Common myeloid progenitor, CD34-positive (primary cell): Measurements from ENCODE around the gene BICD1.
A peak's percentile ranks its signal among the peaks of the same experiment; 100 is the strongest.

Source experiments
- CTCF ChIA-PET: fragments of 350-600 bp; sonication (Branson Sonifier 250); formaldehyde crosslinking; loops from one replicate; lab custom pipeline; 2021; ENCODE audit warnings: antibody characterized with exemption; lab: Charles Lee
- POLR2A ChIA-PET: fragments of 350-600 bp; sonication (Branson Sonifier 250); formaldehyde crosslinking; loops from one replicate; lab custom pipeline; 2021; ENCODE audit warnings: antibody characterized with exemption; lab: Charles Lee
- DNase-seq, 3 donors: peaks; one replicate each; pipeline versions ENCODE4 v3.0.0 to v3.0.0-alpha.2; 2013
- H3K27ac ChIP-seq, 2 experiments: 1 replicate in 1 of 2; 2 replicates in 1 of 2; pipeline ENCODE4 v1.7.0; 2013; ENCODE audit warnings: inconsistent platforms in 2 of 2, low read length in 2 of 2, mild to moderate bottlenecking in 2 of 2, low read depth in 1 of 2, moderate library complexity in 1 of 2; ENCODE audit not compliant: severe bottlenecking in 2 of 2, insufficient read depth in 1 of 2, poor library complexity in 1 of 2
- H3K27me3 ChIP-seq, 5 experiments: replicated peaks in 2 of 5; 1 replicate in 3 of 5; 2 replicates in 2 of 5; pipeline versions ENCODE4 v1.6.1 to v1.7.0; 2013; ENCODE audit warnings: low read length in 4 of 5, mild to moderate bottlenecking in 2 of 5, moderate library complexity in 2 of 5, inconsistent platforms in 1 of 5; ENCODE audit not compliant: insufficient read depth in 5 of 5, control insufficient read depth in 4 of 5
- H3K36me3 ChIP-seq, 4 experiments: 1 replicate in 2 of 4; 2 replicates in 2 of 4; pipeline versions ENCODE4 v1.6.1 to v1.7.0; 2013; ENCODE audit warnings: low read length in 3 of 4, control low read depth in 1 of 4, mild to moderate bottlenecking in 1 of 4; ENCODE audit not compliant: control insufficient read depth in 4 of 4, insufficient read depth in 4 of 4
- H3K4me1 ChIP-seq, 4 experiments: 1 replicate in 3 of 4; 2 replicates in 1 of 4; pipeline versions ENCODE4 v1.6.1 to v1.7.1; 2013; ENCODE audit warnings: low read length in 3 of 4, mild to moderate bottlenecking in 3 of 4, control low read depth in 1 of 4, inconsistent platforms in 1 of 4, moderate library complexity in 1 of 4; ENCODE audit not compliant: control insufficient read depth in 4 of 4, insufficient read depth in 4 of 4; ENCODE audit errors: control extremely low read depth in 1 of 4
- H3K4me3 ChIP-seq, 7 experiments: 1 replicate in 4 of 7; 2 replicates in 3 of 7; pipeline versions ENCODE4 v1.5.1 to v1.7.0; 2013; ENCODE audit warnings: mild to moderate bottlenecking in 7 of 7, low read length in 6 of 7, moderate library complexity in 6 of 7, inconsistent platforms in 2 of 7, low read depth in 2 of 7, control low read depth in 1 of 7; ENCODE audit not compliant: insufficient read depth in 4 of 7, control insufficient read depth in 1 of 7; ENCODE audit errors: extremely low read depth in 1 of 7
- H3K9me3 ChIP-seq, 5 experiments: 1 replicate in 4 of 5; 2 replicates in 1 of 5; pipeline versions ENCODE4 v1.6.1 to v1.7.1; 2013; ENCODE audit warnings: low read length in 4 of 5, mild to moderate bottlenecking in 2 of 5, inconsistent platforms in 1 of 5, low read depth in 1 of 5, moderate library complexity in 1 of 5; ENCODE audit not compliant: control insufficient read depth in 4 of 5, insufficient read depth in 2 of 5; ENCODE audit errors: control extremely low read depth in 1 of 5
- WGBS: methylation state at CpG from one replicate; pipeline ENCODE4 v1.1.5; 2013; ENCODE audit not compliant: insufficient coverage; 5-methylcytosine and 5-hydroxymethylcytosine counted together

BICD1 gene

DNA sequence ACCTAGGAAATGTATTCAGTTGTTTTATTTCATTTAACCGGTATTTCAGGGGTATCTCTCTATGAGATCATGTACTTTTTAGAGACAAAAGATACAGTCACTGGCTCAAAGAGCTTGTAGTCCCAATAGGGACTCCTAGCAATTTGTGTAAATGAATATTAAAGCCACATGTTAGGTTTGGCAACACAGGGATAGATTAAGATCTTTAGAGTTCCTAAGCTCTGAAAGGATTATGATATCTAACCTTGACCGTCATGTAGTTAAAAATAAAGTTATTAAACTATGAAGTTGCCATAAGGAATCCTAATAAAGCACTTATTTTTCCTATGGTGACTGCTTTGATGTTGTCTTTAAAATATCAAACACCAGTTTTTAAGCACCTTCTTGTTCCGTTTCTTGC is 192.3 kb downstream of the BICD1 start:
- no peaks in the 10 kb centered on the region for H3K27me3 ChIP-seq
- no peak overlapping the region for H3K4me3 ChIP-seq
- no peak overlapping the region for H3K27ac ChIP-seq
- ChIA-PET CTCF (interaction anchor here (0.8 to 2.6 kb wide), 6 partner anchors 8 to 612 kb away, joined by 3 to 7 read pairs (median 4); no protein-coding TSS in a partner anchor), POLR2A (no interaction called here)
- no peaks in the 10 kb centered on the region for H3K36me3 ChIP-seq
- peaks cover 0 to 7% (median 4%) of the 10 kb centered on the region in 4 experiments for H3K4me1 ChIP-seq
- no peaks in the 10 kb centered on the region for H3K9me3 ChIP-seq
- 50% methylated on average over 1 of the region's 3 CpGs for WGBS
- DNase-seq = no peak

GRCh38 chr12:32301216-32301615 is 194.6 kb downstream of the BICD1 start:
- DNase-seq = no peak
- CTCF ChIA-PET = interaction anchor here (0.6 to 2.6 kb wide), 3 partner anchors 10 to 619 kb away, joined by 3 to 6 read pairs (median 5); no protein-coding TSS in a partner anchor
- Histone ChIP-seq H3K4me1 (peaks cover 0 to 7% (median 4%) of the 10 kb centered on the region in 4 experiments), H3K36me3 (peaks cover 0 to 5% (median 0%) of the 10 kb centered on the region in 4 experiments), H3K9me3 (no peaks in the 10 kb centered on the region), H3K27ac (no peak overlapping the region), H3K27me3 (no peaks in the 10 kb centered on the region), H3K4me3 (no peak overlapping the region)
- POLR2A ChIA-PET = no interaction called here
- 100% methylated on average over 4 of the region's 5 CpGs for WGBS

DNA sequence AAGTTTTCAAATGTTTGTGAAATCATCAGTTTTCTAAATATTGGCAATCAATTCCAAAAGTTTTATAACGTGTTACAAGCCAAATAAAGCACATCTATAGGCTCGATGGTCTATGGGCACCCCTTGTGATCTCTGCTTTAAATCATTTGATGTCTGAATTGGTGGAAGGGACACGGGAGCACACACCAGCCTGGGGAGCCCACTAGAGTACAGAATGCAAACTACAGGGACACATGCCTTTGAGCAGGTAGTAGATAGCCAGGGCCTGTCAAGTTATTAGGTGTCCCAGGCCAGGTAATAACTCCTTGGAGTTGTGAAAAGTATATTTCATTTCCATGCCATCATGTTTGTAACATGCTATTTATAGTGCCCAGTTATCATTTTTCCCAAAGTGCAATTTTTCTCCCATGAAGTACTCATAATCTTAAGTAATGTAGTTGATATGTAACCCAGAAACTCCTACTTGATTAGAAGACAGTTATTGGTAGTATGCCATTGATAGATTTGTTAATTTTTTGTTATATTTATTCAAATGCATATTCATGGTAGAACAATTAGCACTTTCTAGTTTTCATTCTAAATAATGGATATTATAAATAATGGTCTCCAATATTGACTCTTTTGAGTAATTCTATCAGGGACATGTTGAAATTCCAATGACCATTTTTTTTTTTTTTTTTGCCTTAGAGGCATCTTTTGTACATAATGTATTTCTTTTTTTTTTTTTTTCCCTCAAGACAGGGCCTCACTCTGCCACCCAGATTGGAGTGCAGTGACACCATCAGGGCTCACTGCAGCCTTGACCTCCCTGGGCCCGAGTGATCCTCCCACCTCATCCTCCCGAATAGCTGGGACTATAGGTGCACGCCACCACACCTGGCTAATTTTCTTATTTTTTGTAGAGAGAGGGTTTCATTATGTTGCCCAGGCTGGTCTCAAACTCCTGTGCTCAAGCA is 195.8 kb downstream of the BICD1 start:
- WGBS = 37% methylated on average over 3 of the region's 6 CpGs
- no peak overlapping the region for H3K4me3 ChIP-seq
- ChIA-PET CTCF (interaction anchor here (0.6 to 1.5 kb wide), 4 partner anchors 12 to 649 kb away, joined by 3 to 4 read pairs (median 3); no protein-coding TSS in a partner anchor), POLR2A (no interaction called here)
- peaks cover 0 to 5% (median 1%) of the 10 kb centered on the region in 4 experiments for H3K36me3 ChIP-seq
- no peak overlapping the region for H3K27ac ChIP-seq
- no peaks in the 10 kb centered on the region for H3K9me3 ChIP-seq
- peaks cover 0 to 7% (median 4%) of the 10 kb centered on the region in 4 experiments for H3K4me1 ChIP-seq
- DNase-seq = peak; percentile 56 to 76 (median 57)
- H3K27me3 ChIP-seq = no peaks in the 10 kb centered on the region

DNA sequence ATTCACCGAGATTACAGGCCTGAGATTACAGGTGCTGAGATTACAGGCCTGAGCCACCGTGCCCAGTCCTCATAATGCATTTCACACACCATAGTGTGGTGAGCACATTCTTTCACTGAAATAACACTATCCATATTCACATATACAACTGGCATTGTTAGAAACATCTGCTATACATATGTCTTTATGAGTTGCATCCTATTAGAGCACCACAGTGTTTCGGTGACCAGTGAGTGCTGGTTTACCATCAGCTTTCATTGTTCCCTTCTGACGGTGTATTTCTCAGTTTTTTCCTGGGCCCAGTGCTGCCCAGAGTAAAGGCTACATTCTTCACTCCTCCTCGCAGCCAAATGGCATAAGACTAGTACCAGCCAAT is 196.5 kb downstream of the BICD1 start:
- H3K27me3 ChIP-seq = no peaks in the 10 kb centered on the region
- no peak for DNase-seq
- WGBS = 96% methylated on average over 3 of the region's 5 CpGs
- POLR2A ChIA-PET = no interaction called here
- H3K4me1 ChIP-seq = peaks cover 0 to 7% (median 4%) of the 10 kb centered on the region in 4 experiments
- H3K9me3 ChIP-seq = no peaks in the 10 kb centered on the region
- CTCF ChIA-PET = interaction anchor here (1.1 to 1.5 kb wide), 3 partner anchors 13 to 650 kb away, joined by 3 to 4 read pairs (median 3); no protein-coding TSS in a partner anchor
- H3K27ac ChIP-seq = no peak overlapping the region
- no peak overlapping the region for H3K4me3 ChIP-seq
- H3K36me3 ChIP-seq = peaks cover 0 to 5% (median 2%) of the 10 kb centered on the region in 4 experiments

GRCh38 chr12:32305163-32305562 is 198.5 kb downstream of the BICD1 start:
- no peak overlapping the region for H3K27ac ChIP-seq
- peaks cover 0 to 5% (median 2%) of the 10 kb centered on the region in 4 experiments for H3K36me3 ChIP-seq
- no peak overlapping the region for H3K4me3 ChIP-seq
- WGBS = no CpG with 5 or more reads among the region's 1 CpG
- no peaks in the 10 kb centered on the region for H3K9me3 ChIP-seq
- ChIA-PET POLR2A (no interaction called here), CTCF (interaction anchor here (0.8 to 8.4 kb wide), 8 partner anchors 43 to 652 kb away, joined by 3 to 69 read pairs (median 4); no protein-coding TSS in a partner anchor)
- no peaks in the 10 kb centered on the region for H3K4me1 ChIP-seq
- peak in 2 of 3 donors; percentile 63 to 64 for DNase-seq
- no peaks in the 10 kb centered on the region for H3K27me3 ChIP-seq

DNA sequence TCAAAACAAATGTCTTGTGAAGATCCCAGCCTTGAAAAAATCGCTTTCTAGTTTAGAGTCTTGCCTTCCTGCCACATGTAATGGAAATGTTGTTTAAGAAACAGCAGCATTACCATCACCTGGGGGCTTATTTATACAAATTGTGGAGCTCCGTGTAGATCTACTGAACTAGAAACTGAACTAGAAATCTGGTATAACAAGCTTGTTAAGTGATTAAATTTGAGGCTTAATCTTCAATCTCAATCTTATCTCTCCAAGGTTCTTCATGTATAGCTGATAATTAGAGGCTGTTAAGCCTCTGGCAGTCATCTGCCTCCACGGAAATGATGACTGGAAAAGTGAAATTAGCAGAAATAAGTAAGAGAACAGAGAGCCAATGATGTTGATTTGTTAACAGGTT is 200.7 kb downstream of the BICD1 start:
- H3K9me3 ChIP-seq = no peaks in the 10 kb centered on the region
- ChIA-PET POLR2A (interaction anchor here (0.6 kb wide), 1 partner anchor 912 kb away, joined by 4 read pairs; no protein-coding TSS in a partner anchor), CTCF (interaction anchor here (0.7 to 8.4 kb wide), 8 partner anchors 8 to 939 kb away, joined by 3 to 69 read pairs (median 9); no protein-coding TSS in a partner anchor)
- no peak for DNase-seq
- H3K36me3 ChIP-seq = peaks cover 0 to 5% (median 2%) of the 10 kb centered on the region in 4 experiments
- 100% methylated on average over 1 of the region's 3 CpGs for WGBS
- peaks cover 0 to 5% (median 1%) of the 10 kb centered on the region in 4 experiments for H3K4me1 ChIP-seq
- H3K4me3 ChIP-seq = no peak overlapping the region
- H3K27ac ChIP-seq = no peak overlapping the region
- H3K27me3 ChIP-seq = no peaks in the 10 kb centered on the region
